ENCODE data around the gene ARNT2.

Gene ARNT2

GRCh38 chr15:80600626-80601025 is 196.4 kb downstream of the ARNT2 start:
- H3K36me3 Mint-ChIP-seq (ENCODE audit: insufficient read depth), result no peaks in the 10 kb centered on the region
- ATAC-seq (replicated peaks), result no peak

GRCh38 chr15:80601256-80601655 is 197.1 kb downstream of the ARNT2 start:
- no peak overlapping the region for H3K4me3 Mint-ChIP-seq
- no peak for ATAC-seq (replicated peaks)
- no peaks in the 10 kb centered on the region for H3K4me1 Mint-ChIP-seq (ENCODE audit: low read depth in 2 of 2)
- DNase-seq, result no peak
- peaks cover 36 to 68% of the 10 kb centered on the region in 2 donors for H3K27me3 Mint-ChIP-seq
- no peaks in the 10 kb centered on the region for H3K9me3 Mint-ChIP-seq
- no peaks in the 10 kb centered on the region for H3K36me3 Mint-ChIP-seq (ENCODE audit: insufficient read depth)
- no peak overlapping the region for H3K27ac Mint-ChIP-seq

More at GRCh38 chr15:80600626-80601025, 196.4 kb downstream of the ARNT2 start:
- H3K27ac Mint-ChIP-seq, result no peak overlapping the region
- DNase-seq, result no peak
- no peaks in the 10 kb centered on the region for H3K4me1 Mint-ChIP-seq (ENCODE audit: low read depth in 2 of 2)
- peaks cover 33 to 61% of the 10 kb centered on the region in 2 donors for H3K27me3 Mint-ChIP-seq
- H3K4me3 Mint-ChIP-seq, result no peak overlapping the region
- H3K9me3 Mint-ChIP-seq, result no peaks in the 10 kb centered on the region

GRCh38 chr15:80604583-80605575 is 200.7 kb downstream of the ARNT2 start:
- H3K4me1 Mint-ChIP-seq (ENCODE audit: low read depth in 2 of 2), result no peaks in the 10 kb centered on the region
- no peaks in the 10 kb centered on the region for H3K36me3 Mint-ChIP-seq (ENCODE audit: insufficient read depth)
- no peak for DNase-seq
- no peak overlapping the region for H3K27ac Mint-ChIP-seq
- H3K4me3 Mint-ChIP-seq, result no peak overlapping the region
- ATAC-seq (replicated peaks), result no peak
- H3K27me3 Mint-ChIP-seq, result peaks cover 38 to 70% of the 10 kb centered on the region in 2 donors
- H3K9me3 Mint-ChIP-seq, result no peaks in the 10 kb centered on the region

- no peak overlapping the region for H3K27ac Mint-ChIP-seq
- no peaks in the 10 kb centered on the region for H3K36me3 Mint-ChIP-seq (ENCODE audit: insufficient read depth)
- no peak for DNase-seq
- no peaks in the 10 kb centered on the region for H3K9me3 Mint-ChIP-seq
- H3K4me3 Mint-ChIP-seq, result no peak overlapping the region
- peaks cover 30 to 62% of the 10 kb centered on the region in 2 donors for H3K27me3 Mint-ChIP-seq
- ATAC-seq (replicated peaks), result no peak
- no peaks in the 10 kb centered on the region for H3K4me1 Mint-ChIP-seq (ENCODE audit: low read depth in 2 of 2)
These were observed 201.5 kb downstream of the ARNT2 start for GRCh38 chr15:80605591-80606150.

- H3K4me1 Mint-ChIP-seq (ENCODE audit: low read depth in 2 of 2), result no peaks in the 10 kb centered on the region
- DNase-seq, result no peak
- no peak overlapping the region for H3K27ac Mint-ChIP-seq
- no peak overlapping the region for H3K4me3 Mint-ChIP-seq
- H3K9me3 Mint-ChIP-seq, result no peaks in the 10 kb centered on the region
- H3K36me3 Mint-ChIP-seq (ENCODE audit: insufficient read depth), result no peaks in the 10 kb centered on the region
- peaks cover 29 to 59% of the 10 kb centered on the region in 2 donors for H3K27me3 Mint-ChIP-seq
- ATAC-seq (replicated peaks), result no peak
These were observed 202.4 kb downstream of the ARNT2 start for GRCh38 chr15:80606511-80607071.

GRCh38 chr15:80607287-80607980 is 203.3 kb downstream of the ARNT2 start:
- Mint-ChIP-seq H3K27me3 (peaks cover 29 to 59% of the 10 kb centered on the region in 2 donors), H3K4me3 (no peak overlapping the region), H3K36me3 (ENCODE audit: insufficient read depth) (no peaks in the 10 kb centered on the region), H3K27ac (no peak overlapping the region), H3K9me3 (no peaks in the 10 kb centered on the region), H3K4me1 (ENCODE audit: low read depth in 2 of 2) (no peaks in the 10 kb centered on the region)
- DNase-seq (no peak), ATAC-seq (replicated peaks) (no peak)

- Mint-ChIP-seq H3K9me3 (no peaks in the 10 kb centered on the region), H3K36me3 (ENCODE audit: insufficient read depth) (no peaks in the 10 kb centered on the region), H3K4me1 (ENCODE audit: low read depth in 2 of 2) (no peaks in the 10 kb centered on the region), H3K4me3 (no peak overlapping the region), H3K27ac (no peak overlapping the region), H3K27me3 (peaks cover 28 to 57% of the 10 kb centered on the region in 2 donors)
- DNase-seq (no peak), ATAC-seq (replicated peaks) (no peak)
These were observed 204.5 kb downstream of the ARNT2 start for GRCh38 chr15:80608688-80609087.

- DNase-seq (no peak), ATAC-seq (replicated peaks) (no peak)
- no peaks in the 10 kb centered on the region for H3K4me1 Mint-ChIP-seq (ENCODE audit: low read depth in 2 of 2)
- no peaks in the 10 kb centered on the region for H3K9me3 Mint-ChIP-seq
- no peaks in the 10 kb centered on the region for H3K36me3 Mint-ChIP-seq (ENCODE audit: insufficient read depth)
- H3K27me3 Mint-ChIP-seq, result peaks cover 28 to 57% of the 10 kb centered on the region in 2 donors
- H3K4me3 Mint-ChIP-seq, result no peak overlapping the region
- no peak overlapping the region for H3K27ac Mint-ChIP-seq
These were observed 204.9 kb downstream of the ARNT2 start for GRCh38 chr15:80609091-80609490.

- H3K36me3 Mint-ChIP-seq (ENCODE audit: insufficient read depth), result no peaks in the 10 kb centered on the region
- no peak for ATAC-seq (replicated peaks)
- H3K4me3 Mint-ChIP-seq, result no peak overlapping the region
- no peaks in the 10 kb centered on the region for H3K9me3 Mint-ChIP-seq
- peaks cover 28 to 61% of the 10 kb centered on the region in 2 donors for H3K27me3 Mint-ChIP-seq
- no peak for DNase-seq
- no peaks in the 10 kb centered on the region for H3K4me1 Mint-ChIP-seq (ENCODE audit: low read depth in 2 of 2)
- no peak overlapping the region for H3K27ac Mint-ChIP-seq
These were observed 205.3 kb downstream of the ARNT2 start for GRCh38 chr15:80609512-80609946.

GRCh38 chr15:80611543-80612080 is 207.4 kb downstream of the ARNT2 start:
- Mint-ChIP-seq H3K9me3 (no peaks in the 10 kb centered on the region), H3K4me1 (ENCODE audit: low read depth in 2 of 2) (no peaks in the 10 kb centered on the region), H3K27ac (no peak overlapping the region), H3K4me3 (no peak overlapping the region), H3K36me3 (ENCODE audit: insufficient read depth) (no peaks in the 10 kb centered on the region), H3K27me3 (peaks cover 31 to 54% of the 10 kb centered on the region in 2 donors)
- no peak for DNase-seq
- no peak for ATAC-seq (replicated peaks)

GRCh38 chr15:80612118-80612823 is 208.1 kb downstream of the ARNT2 start:
- no peaks in the 10 kb centered on the region for H3K4me1 Mint-ChIP-seq (ENCODE audit: low read depth in 2 of 2)
- no peaks in the 10 kb centered on the region for H3K36me3 Mint-ChIP-seq (ENCODE audit: insufficient read depth)
- H3K27me3 Mint-ChIP-seq, result peaks cover 34 to 54% of the 10 kb centered on the region in 2 donors
- no peak for ATAC-seq (replicated peaks)
- H3K4me3 Mint-ChIP-seq, result no peak overlapping the region
- H3K9me3 Mint-ChIP-seq, result no peaks in the 10 kb centered on the region
- no peak overlapping the region for H3K27ac Mint-ChIP-seq
- DNase-seq, result no peak

- DNase-seq, result no peak
These were observed 209.7 kb downstream of the ARNT2 start for GRCh38 chr15:80613762-80614365.

More at GRCh38 chr15:80613762-80614365, 209.7 kb downstream of the ARNT2 start:
- H3K4me3 Mint-ChIP-seq, result no peak overlapping the region
- no peaks in the 10 kb centered on the region for H3K36me3 Mint-ChIP-seq (ENCODE audit: insufficient read depth)
- no peaks in the 10 kb centered on the region for H3K9me3 Mint-ChIP-seq
- peaks cover 50 to 53% of the 10 kb centered on the region in 2 donors for H3K27me3 Mint-ChIP-seq
- no peak overlapping the region for H3K27ac Mint-ChIP-seq
- no peaks in the 10 kb centered on the region for H3K4me1 Mint-ChIP-seq (ENCODE audit: low read depth in 2 of 2)
- ATAC-seq (replicated peaks), result no peak
